Fibroblast of lung (primary cell): ENCODE data around the gene DONSON.

Source experiments
- CTCF ChIP-seq, 2 donors: IDR thresholded peaks in 1 of 2; conservative IDR thresholded peaks in 1 of 2; 1 replicate in 1 of 2; 2 replicates in 1 of 2; pipeline ENCODE4 v1.5.1; 2011 to 2012; ENCODE audit warnings: low read length in 2 of 2, control low read depth in 1 of 2, inconsistent platforms in 1 of 2, low read depth in 1 of 2, mild to moderate bottlenecking in 1 of 2
- EZH2 ChIP-seq: IDR thresholded peaks from 2 replicates; pipeline ENCODE4 v1.5.1; 2012; ENCODE audit warnings: low read length, control low read depth, mild to moderate bottlenecking; ENCODE audit errors: missing control alignments

- TF ChIP-seq CTCF (conservative IDR thresholded peaks at IDR 0.05 in 1 of 2, IDR thresholded peaks at IDR 0.05 in 1 of 2; ENCODE audit: low read depth in 1 of 2, low read length in 2 of 2) (no peak), EZH2 (no peak)
Measured at GRCh38 chr21:33586927-33587326, 1.6 kb downstream of the DONSON start.
